ENCODE results near the gene MAP3K2.

The MAP3K2 gene

DNA sequence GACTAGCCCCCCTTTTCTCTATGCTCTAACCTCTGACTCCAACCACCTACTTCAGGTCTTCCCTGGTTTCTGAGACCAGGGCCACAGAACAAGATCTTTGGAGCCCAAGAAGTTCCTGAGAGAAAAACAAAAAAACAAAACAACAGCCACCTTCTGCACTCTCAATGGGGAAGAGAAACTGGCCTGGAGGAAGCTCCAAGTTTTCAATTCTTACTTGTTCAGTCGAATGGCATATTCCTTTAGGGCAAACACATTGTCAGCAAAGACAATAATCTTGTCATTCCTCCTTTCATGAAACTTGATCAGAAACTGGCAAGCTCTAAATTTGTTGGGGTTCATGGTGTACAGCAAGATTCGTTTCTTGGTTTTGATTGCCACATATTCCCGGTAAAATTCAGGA, 108.8 kb downstream of the MAP3K2 start:
- peaks cover 59 to 96% of the 10 kb centered on the region in 2 experiments for H3K36me3 ChIP-seq (ENCODE audit: control insufficient read depth in 2 of 2, insufficient read depth in 1 of 2, low read length in 2 of 2)
- ChIA-PET CTCF (interaction anchor here (0.5 to 1.0 kb wide), 2 partner anchors 26 to 60 kb away, joined by 3 to 4 read pairs; no protein-coding TSS in a partner anchor), POLR2A (interaction anchor here (1.2 kb wide), 1 partner anchor 15 kb away, joined by 5 read pairs; the partner anchor contains the start of gene ERCC3)
- H3K4me3 ChIP-seq (ENCODE audit: low read depth, low read length) = no peak overlapping the region
- H3K9me3 ChIP-seq (ENCODE audit: control insufficient read depth, insufficient read depth, low read depth, low read length) = no peaks in the 10 kb centered on the region
- H3K4me1 ChIP-seq (ENCODE audit: control insufficient read depth, insufficient read depth, low read length) = no peaks in the 10 kb centered on the region
- TF ChIP-seq, protein P1, sequence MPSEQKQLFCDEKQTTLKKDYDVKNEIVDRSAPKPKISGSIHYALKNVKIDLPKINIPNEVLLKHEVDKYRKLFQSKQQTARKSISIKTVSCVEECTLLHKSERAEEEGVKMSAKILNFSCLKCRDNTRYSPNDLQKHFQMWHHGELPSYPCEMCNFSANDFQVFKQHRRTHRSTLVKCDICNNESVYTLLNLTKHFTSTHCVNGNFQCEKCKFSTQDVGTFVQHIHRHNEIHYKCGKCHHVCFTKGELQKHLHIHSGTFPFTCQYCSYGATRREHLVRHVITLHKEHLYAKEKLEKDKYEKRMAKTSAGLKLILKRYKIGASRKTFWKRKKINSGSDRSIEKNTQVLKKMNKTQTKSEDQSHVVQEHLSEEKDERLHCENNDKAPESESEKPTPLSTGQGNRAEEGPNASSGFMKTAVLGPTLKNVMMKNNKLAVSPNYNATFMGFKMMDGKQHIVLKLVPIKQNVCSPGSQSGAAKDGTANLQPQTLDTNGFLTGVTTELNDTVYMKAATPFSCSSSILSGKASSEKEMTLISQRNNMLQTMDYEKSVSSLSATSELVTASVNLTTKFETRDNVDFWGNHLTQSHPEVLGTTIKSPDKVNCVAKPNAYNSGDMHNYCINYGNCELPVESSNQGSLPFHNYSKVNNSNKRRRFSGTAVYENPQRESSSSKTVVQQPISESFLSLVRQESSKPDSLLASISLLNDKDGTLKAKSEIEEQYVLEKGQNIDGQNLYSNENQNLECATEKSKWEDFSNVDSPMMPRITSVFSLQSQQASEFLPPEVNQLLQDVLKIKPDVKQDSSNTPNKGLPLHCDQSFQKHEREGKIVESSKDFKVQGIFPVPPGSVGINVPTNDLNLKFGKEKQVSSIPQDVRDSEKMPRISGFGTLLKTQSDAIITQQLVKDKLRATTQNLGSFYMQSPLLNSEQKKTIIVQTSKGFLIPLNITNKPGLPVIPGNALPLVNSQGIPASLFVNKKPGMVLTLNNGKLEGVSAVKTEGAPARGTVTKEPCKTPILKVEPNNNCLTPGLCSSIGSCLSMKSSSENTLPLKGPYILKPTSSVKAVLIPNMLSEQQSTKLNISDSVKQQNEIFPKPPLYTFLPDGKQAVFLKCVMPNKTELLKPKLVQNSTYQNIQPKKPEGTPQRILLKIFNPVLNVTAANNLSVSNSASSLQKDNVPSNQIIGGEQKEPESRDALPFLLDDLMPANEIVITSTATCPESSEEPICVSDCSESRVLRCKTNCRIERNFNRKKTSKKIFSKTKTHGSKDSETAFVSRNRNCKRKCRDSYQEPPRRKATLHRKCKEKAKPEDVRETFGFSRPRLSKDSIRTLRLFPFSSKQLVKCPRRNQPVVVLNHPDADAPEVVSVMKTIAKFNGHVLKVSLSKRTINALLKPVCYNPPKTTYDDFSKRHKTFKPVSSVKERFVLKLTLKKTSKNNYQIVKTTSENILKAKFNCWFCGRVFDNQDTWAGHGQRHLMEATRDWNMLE (tag by site-specific recombination; conservative IDR thresholded peaks at IDR 0.05; ENCODE audit: low read depth) = no peak
- TF ChIP-seq, protein P2, sequence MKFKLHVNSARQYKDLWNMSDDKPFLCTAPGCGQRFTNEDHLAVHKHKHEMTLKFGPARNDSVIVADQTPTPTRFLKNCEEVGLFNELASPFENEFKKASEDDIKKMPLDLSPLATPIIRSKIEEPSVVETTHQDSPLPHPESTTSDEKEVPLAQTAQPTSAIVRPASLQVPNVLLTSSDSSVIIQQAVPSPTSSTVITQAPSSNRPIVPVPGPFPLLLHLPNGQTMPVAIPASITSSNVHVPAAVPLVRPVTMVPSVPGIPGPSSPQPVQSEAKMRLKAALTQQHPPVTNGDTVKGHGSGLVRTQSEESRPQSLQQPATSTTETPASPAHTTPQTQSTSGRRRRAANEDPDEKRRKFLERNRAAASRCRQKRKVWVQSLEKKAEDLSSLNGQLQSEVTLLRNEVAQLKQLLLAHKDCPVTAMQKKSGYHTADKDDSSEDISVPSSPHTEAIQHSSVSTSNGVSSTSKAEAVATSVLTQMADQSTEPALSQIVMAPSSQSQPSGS (tag by site-specific recombination; IDR thresholded peaks at IDR 0.05; ENCODE audit: low read depth) = no peak
- no peak for TF ChIP-seq ZNF248 (tag by site-specific recombination; IDR thresholded peaks at IDR 0.05)
- H3K27ac ChIP-seq (ENCODE audit: extremely low read depth, low read depth, low read length) = no peak overlapping the region

DNA sequence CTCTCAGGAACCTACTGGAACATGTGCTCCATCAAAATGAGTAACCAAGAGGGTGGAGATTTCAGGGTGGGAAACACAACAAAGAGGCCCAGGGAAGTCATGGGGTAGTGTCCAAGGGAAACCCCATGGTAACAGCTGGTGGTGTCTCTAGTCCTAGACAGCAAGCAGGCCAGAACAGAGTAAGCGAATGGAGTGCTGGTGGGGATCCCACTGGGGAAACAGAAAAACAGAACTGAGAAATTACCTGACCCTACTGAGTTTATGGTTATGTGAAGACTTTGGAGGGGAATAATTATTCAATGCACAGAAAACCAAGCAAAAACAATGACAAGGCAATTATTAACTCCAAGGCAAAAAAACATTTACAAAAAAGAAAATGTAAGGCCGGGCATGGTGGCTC, 110.7 kb downstream of the MAP3K2 start:
- peaks cover 62 to 96% of the 10 kb centered on the region in 2 experiments for H3K36me3 ChIP-seq (ENCODE audit: control insufficient read depth in 2 of 2, insufficient read depth in 1 of 2, low read length in 2 of 2)
- POLR2A ChIA-PET = no interaction called here

More for the DNA sequence above, 110.7 kb downstream of the MAP3K2 start:
- TF ChIP-seq REPIN1 (tag by site-specific recombination; IDR thresholded peaks at IDR 0.05; ENCODE audit: low read depth) = no peak
- TF ChIP-seq ZBTB21 (tag by site-specific recombination; IDR thresholded peaks at IDR 0.05) = no peak
- TF ChIP-seq ZNF623 (tag by site-specific recombination; IDR thresholded peaks at IDR 0.05) = no peak
- TF ChIP-seq, protein P1 (tag by site-specific recombination; conservative IDR thresholded peaks at IDR 0.05; ENCODE audit: low read depth) = no peak
- TF ChIP-seq, protein P3, sequence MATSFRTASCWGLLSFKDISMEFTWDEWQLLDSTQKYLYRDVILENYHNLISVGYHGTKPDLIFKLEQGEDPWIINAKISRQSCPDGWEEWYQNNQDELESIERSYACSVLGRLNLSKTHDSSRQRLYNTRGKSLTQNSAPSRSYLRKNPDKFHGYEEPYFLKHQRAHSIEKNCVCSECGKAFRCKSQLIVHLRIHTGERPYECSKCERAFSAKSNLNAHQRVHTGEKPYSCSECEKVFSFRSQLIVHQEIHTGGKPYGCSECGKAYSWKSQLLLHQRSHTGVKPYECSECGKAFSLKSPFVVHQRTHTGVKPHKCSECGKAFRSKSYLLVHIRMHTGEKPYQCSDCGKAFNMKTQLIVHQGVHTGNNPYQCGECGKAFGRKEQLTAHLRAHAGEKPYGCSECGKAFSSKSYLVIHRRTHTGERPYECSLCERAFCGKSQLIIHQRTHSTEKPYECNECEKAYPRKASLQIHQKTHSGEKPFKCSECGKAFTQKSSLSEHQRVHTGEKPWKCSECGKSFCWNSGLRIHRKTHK (tag by site-specific recombination; IDR thresholded peaks at IDR 0.05) = no peak
- TF ChIP-seq ZNF169 (tag by site-specific recombination; IDR thresholded peaks at IDR 0.05) = no peak
- TF ChIP-seq KLF1 (tag by site-specific recombination; IDR thresholded peaks at IDR 0.05) = no peak
- TF ChIP-seq ZNF701 (tag by site-specific recombination; IDR thresholded peaks at IDR 0.05) = no peak
- TF ChIP-seq ZNF529 (tag by site-specific recombination; IDR thresholded peaks at IDR 0.05; ENCODE audit: insufficient replicate concordance) = no peak
- H3K4me3 ChIP-seq (ENCODE audit: low read depth, low read length) = no peak overlapping the region
- H3K4me1 ChIP-seq (ENCODE audit: control insufficient read depth, insufficient read depth, low read length) = no peaks in the 10 kb centered on the region
- H3K9me3 ChIP-seq (ENCODE audit: control insufficient read depth, insufficient read depth, low read depth, low read length) = no peaks in the 10 kb centered on the region
- H3K27ac ChIP-seq (ENCODE audit: extremely low read depth, low read depth, low read length) = no peak overlapping the region
- CTCF ChIA-PET = no interaction called here
